ENCODE results near the gene ZNF598.
"Not testable (repeated sequence)": the region's sequence is repeated elsewhere in the genome, so short reads cannot be mapped to it uniquely, and the experiment has no call there.

Gene ZNF598

GRCh38 chr16:1957434-1958142, 52.0 kb downstream of the ZNF598 start:
- DNase-seq = not testable (repeated sequence)

GRCh38 chr16:1953734-1954133, 55.9 kb downstream of the ZNF598 start:
- no peak for DNase-seq

DNA sequence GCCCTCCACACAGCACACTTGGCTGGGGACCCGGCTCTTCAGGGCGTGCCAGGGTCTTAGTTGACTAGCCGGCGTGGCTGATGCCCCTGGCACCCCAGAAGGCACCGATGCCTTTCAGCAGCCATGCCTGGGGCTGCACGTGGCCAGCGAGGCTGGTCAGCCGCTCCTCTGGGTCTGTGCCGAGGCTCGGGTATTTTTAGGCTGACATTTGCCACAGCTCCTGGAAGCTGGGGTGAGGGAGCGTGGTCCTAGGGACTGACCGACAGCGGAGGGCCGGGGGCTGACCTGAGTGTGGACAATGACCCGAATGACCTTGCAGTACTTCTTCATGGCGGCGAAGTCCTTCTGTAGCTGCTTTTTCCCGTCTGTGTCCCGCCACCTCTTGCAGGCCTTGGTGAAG, 59.1 kb downstream of the ZNF598 start:
- no peak for DNase-seq

GRCh38 chr16:1950047-1950446, 59.6 kb downstream of the ZNF598 start:
- no peak for DNase-seq

GRCh38 chr16:1949507-1949906, 60.1 kb downstream of the ZNF598 start:
- DNase-seq = no peak

All from midbrain (tissue), 1 donor.